Suprapubic skin (tissue), 4 donors: ENCODE results near the gene NCK2. TPM values are rescaled to one million over a fixed set of nuclear protein-coding genes. Genes with fewer than 3 reads are reported as not detected.
"Not testable (repeated sequence)": the region's sequence is repeated elsewhere in the genome, so short reads cannot be mapped to it uniquely, and the experiment has no call there.

Experiments
- DNase-seq, 2 donors: peaks; one replicate each; pipeline ENCODE4 v3.0.0-alpha.2; 2019; ENCODE audit warnings: low spot score in 2 of 2
- H3K27ac ChIP-seq: fragments of 200-600 bp; sonication (generic); one replicate; pipeline ENCODE4 v1.5.1; 2019
- H3K27me3 ChIP-seq: fragments of 200-600 bp; sonication (generic); one replicate; pipeline ENCODE4 v1.5.1; 2019
- H3K36me3 ChIP-seq: fragments of 200-600 bp; sonication (generic); one replicate; pipeline ENCODE4 v1.5.1; 2019
- H3K4me1 ChIP-seq: fragments of 200-600 bp; sonication (generic); one replicate; pipeline ENCODE4 v1.5.1; 2019
- H3K4me3 ChIP-seq: fragments of 200-600 bp; sonication (generic); one replicate; pipeline ENCODE4 v1.5.1; 2019; ENCODE audit warnings: mild to moderate bottlenecking
- H3K9me3 ChIP-seq: fragments of 200-600 bp; sonication (generic); one replicate; pipeline ENCODE4 v1.5.1; 2019
- EP300 ChIP-seq: sonication (generic); formaldehyde crosslinking; IDR thresholded peaks from one replicate; pipeline ENCODE4 v1.6.1; 2017; ENCODE audit warnings: antibody characterized with exemption
- POLR2A ChIP-seq, 2 donors: fragments of 450-650 bp; IDR thresholded peaks; one replicate each; pipeline ENCODE4 v1.6.1; 2017; ENCODE audit warnings: antibody characterized with exemption in 2 of 2, mild to moderate bottlenecking in 2 of 2, moderate library complexity in 2 of 2
- POLR2AphosphoS5 ChIP-seq, 3 donors: sonication (generic); formaldehyde crosslinking; IDR thresholded peaks; one replicate each; pipeline ENCODE4 v1.6.1; 2017; ENCODE audit warnings: antibody characterized with exemption in 3 of 3
- WGBS: methylation state at CpG from one replicate; pipeline ENCODE4 v1.1.5; 2018; 5-methylcytosine and 5-hydroxymethylcytosine counted together
- total RNA-seq, 4 donors: library from RNA; depleted of rRNA; stranded (reverse); fragments of >200 nt; gene quantifications; one replicate each; pipeline ENCODE4 v1.1.0, GENCODE V29; 2016
- TF ChIP-seq, protein P1 (sequence below), 2 donors: fragments of 200-600 bp in 1 of 2; fragments of 450-650 bp in 1 of 2; sonication (generic) in 1 of 2; IDR thresholded peaks; one replicate each; pipeline ENCODE4 v1.5.1; 2016 to 2019; ENCODE audit warnings: antibody characterized with exemption in 2 of 2, mild to moderate bottlenecking in 1 of 2, moderate library complexity in 1 of 2

The NCK2 gene
- total RNA-seq, 4 donors from 2014 or later: 40.1 to 59.4 (median 49.2) TPM

- Histone ChIP-seq H3K27ac (no peak overlapping the region), H3K4me3 (no peak overlapping the region), H3K27me3 (no peaks in the 10 kb centered on the region), H3K36me3 (peaks cover 8% of the 10 kb centered on the region), H3K4me1 (peaks cover 27% of the 10 kb centered on the region), H3K9me3 (no peaks in the 10 kb centered on the region)
- TF ChIP-seq POLR2AphosphoS5 (IDR thresholded peaks at IDR 0.05): no peak
- TF ChIP-seq EP300: no peak
- TF ChIP-seq, protein P1, sequence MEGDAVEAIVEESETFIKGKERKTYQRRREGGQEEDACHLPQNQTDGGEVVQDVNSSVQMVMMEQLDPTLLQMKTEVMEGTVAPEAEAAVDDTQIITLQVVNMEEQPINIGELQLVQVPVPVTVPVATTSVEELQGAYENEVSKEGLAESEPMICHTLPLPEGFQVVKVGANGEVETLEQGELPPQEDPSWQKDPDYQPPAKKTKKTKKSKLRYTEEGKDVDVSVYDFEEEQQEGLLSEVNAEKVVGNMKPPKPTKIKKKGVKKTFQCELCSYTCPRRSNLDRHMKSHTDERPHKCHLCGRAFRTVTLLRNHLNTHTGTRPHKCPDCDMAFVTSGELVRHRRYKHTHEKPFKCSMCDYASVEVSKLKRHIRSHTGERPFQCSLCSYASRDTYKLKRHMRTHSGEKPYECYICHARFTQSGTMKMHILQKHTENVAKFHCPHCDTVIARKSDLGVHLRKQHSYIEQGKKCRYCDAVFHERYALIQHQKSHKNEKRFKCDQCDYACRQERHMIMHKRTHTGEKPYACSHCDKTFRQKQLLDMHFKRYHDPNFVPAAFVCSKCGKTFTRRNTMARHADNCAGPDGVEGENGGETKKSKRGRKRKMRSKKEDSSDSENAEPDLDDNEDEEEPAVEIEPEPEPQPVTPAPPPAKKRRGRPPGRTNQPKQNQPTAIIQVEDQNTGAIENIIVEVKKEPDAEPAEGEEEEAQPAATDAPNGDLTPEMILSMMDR (IDR thresholded peaks at IDR 0.05): no peak
- TF ChIP-seq POLR2A (IDR thresholded peaks at IDR 0.05): no peak
- WGBS: 89% methylated on average over 1 of the region's 1 CpG
- no peak for DNase-seq
Observed at GRCh38 chr2:105770149-105770548, 25.4 kb downstream of the NCK2 start.

GRCh38 chr2:105771291-105771690 is 26.6 kb downstream of the NCK2 start:
- H3K27ac ChIP-seq, DNase-seq, H3K27me3 ChIP-seq, H3K4me3 ChIP-seq, H3K36me3 ChIP-seq, H3K9me3 ChIP-seq: not testable (repeated sequence)
- 86% methylated on average over 7 of the region's 7 CpGs for WGBS
- peaks cover 33% of the 10 kb centered on the region for H3K4me1 ChIP-seq

DNA sequence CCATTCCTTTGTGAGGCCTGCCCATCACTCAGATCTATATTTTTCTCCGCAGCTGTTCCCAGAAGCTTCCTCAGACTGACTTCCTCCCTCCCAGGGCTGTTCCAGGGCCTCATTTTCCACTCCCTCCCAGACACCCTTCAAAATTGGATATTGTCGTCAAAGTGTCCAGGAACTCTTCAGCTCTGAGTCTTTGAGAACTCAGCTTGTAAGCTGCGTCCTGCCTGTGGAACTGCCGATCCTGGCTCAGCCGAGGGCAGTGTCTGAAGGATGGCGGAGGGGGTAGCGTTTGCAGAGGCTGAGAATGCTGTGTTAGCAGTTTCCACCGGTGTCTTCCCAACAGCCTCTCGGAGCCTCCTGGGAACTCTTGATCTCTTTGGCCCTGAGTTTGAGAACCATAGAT is 27.1 kb downstream of the NCK2 start:
- H3K27me3 ChIP-seq: no peaks in the 10 kb centered on the region
- DNase-seq: no peak
- peaks cover 4% of the 10 kb centered on the region for H3K36me3 ChIP-seq
- no peak overlapping the region for H3K27ac ChIP-seq
- no peak overlapping the region for H3K4me3 ChIP-seq
- H3K4me1 ChIP-seq: peaks cover 39% of the 10 kb centered on the region
- TF ChIP-seq, protein P1 (IDR thresholded peaks at IDR 0.05): no peak
- WGBS: 53% methylated on average over 9 of the region's 9 CpGs
- no peaks in the 10 kb centered on the region for H3K9me3 ChIP-seq

DNA sequence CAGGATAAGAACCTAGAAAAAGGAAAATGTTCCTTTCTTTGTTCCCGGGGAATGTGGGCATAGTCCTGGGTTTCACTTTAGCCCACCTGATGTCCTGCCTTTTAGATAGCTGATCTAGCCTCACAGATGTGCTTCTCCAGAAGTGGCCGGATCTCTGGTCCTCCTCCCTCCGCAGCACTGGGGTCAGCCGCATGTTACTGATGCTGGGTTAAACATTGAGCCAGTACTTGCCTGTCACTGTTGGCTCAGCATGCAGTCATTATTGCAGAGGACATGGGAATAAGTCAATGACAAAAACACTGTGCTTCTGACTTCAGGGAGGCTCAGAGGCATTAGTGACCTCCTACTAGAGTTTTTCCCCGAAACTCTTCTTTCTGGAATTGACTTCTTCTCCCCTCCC is 27.6 kb downstream of the NCK2 start:
- no peaks in the 10 kb centered on the region for H3K9me3 ChIP-seq
- DNase-seq: no peak
- WGBS: 73% methylated on average over 5 of the region's 5 CpGs
- peaks cover 41% of the 10 kb centered on the region for H3K4me1 ChIP-seq
- H3K36me3 ChIP-seq: peaks cover 2% of the 10 kb centered on the region
- H3K27me3 ChIP-seq: no peaks in the 10 kb centered on the region
- H3K4me3 ChIP-seq: no peak overlapping the region
- no peak overlapping the region for H3K27ac ChIP-seq
- TF ChIP-seq, protein P1 (IDR thresholded peaks at IDR 0.05): no peak
- no peak for TF ChIP-seq EP300
- TF ChIP-seq POLR2A (IDR thresholded peaks at IDR 0.05): no peak
- TF ChIP-seq POLR2AphosphoS5 (IDR thresholded peaks at IDR 0.05): no peak

DNA sequence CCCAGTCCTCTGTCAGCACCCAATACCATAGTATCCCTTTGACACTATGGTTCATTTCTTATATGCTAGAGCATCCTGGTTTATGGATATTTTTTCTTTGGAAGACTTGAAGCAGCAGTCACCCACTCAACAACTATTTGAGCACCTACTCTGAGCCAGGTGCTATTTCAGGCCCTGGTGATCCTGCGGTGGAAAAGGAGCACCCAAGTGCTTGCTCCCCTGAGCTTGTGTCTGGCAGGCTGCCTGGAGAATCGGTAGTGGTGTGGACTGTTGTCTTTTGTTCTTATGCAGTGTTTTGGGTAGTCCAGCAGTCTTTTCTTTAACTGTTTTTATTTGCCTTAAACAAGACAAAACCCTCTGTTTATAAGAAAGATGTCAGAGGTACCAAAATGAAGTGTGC is 28.9 kb downstream of the NCK2 start:
- H3K27ac ChIP-seq: no peak overlapping the region
- 56% methylated on average over 2 of the region's 2 CpGs for WGBS
- H3K9me3 ChIP-seq: no peaks in the 10 kb centered on the region
- TF ChIP-seq POLR2A (IDR thresholded peaks at IDR 0.05): no peak
- TF ChIP-seq, protein P1 (IDR thresholded peaks at IDR 0.05): no peak
- no peak overlapping the region for H3K4me3 ChIP-seq
- no peaks in the 10 kb centered on the region for H3K27me3 ChIP-seq
- no peak for DNase-seq
- no peaks in the 10 kb centered on the region for H3K36me3 ChIP-seq
- peaks cover 46% of the 10 kb centered on the region for H3K4me1 ChIP-seq

DNA sequence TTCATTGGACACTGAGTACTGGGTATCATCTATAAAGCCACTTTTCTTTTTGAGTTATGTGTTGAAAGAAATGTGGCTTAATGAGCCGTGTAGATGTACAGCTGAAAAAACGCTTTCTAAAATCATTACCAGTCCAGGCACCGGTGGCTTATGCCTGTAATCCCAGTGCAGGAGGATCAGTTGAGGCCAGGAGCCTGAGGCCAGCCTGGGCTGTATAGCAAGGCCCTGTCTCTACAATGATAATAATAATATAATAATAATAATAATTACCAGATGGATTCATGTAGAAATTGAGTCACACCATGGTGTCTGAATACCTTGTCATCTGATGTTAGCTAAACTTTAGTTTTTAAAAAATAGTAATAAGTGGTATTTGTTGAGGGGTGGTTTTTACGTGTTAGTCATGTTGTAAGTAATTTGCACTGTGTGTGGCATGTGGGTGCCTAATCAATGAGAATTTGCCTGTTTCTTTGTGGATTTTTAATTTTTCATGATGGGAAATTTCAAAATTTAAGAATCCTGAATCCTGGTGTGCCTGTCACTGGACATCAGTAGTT is 30.1 kb downstream of the NCK2 start:
- H3K4me1 ChIP-seq: peaks cover 51% of the 10 kb centered on the region
- no peak for DNase-seq

More for the DNA sequence above, 30.1 kb downstream of the NCK2 start:
- 80% methylated on average over 4 of the region's 4 CpGs for WGBS
- Histone ChIP-seq H3K4me3 (no peak overlapping the region), H3K27me3 (no peaks in the 10 kb centered on the region), H3K27ac (no peak overlapping the region), H3K36me3 (no peaks in the 10 kb centered on the region), H3K9me3 (no peaks in the 10 kb centered on the region)
- TF ChIP-seq EP300 (no peak), POLR2AphosphoS5 (IDR thresholded peaks at IDR 0.05) (no peak), POLR2A (IDR thresholded peaks at IDR 0.05) (no peak)
- TF ChIP-seq, protein P1 (IDR thresholded peaks at IDR 0.05): no peak
